Vagina (tissue), 2 donors: ENCODE data around the gene PTPRN2. TPM values are rescaled to one million over a fixed set of nuclear protein-coding genes. Genes with fewer than 3 reads are reported as not detected.

ENCODE experiments used
- DNase-seq, 2 donors: peaks; one replicate each; pipeline ENCODE4 v3.0.0-alpha.2; 2017; ENCODE audit errors: extremely low spot score in 2 of 2
- H3K27ac ChIP-seq: fragments of 200-600 bp; sonication (generic); one replicate; pipeline ENCODE4 v1.5.1; 2019
- H3K27me3 ChIP-seq: fragments of 200-600 bp; sonication (generic); one replicate; pipeline ENCODE4 v1.5.1; 2019
- H3K36me3 ChIP-seq, 2 donors: fragments of 200-600 bp; sonication (generic); one replicate each; pipeline ENCODE4 v1.5.1; 2017 to 2019
- H3K4me1 ChIP-seq: fragments of 200-600 bp; sonication (generic); one replicate; pipeline ENCODE4 v1.5.1; 2019
- H3K4me3 ChIP-seq, 2 donors: fragments of 200-600 bp; sonication (generic); 1 replicate in 1 of 2; 2 replicates in 1 of 2; pipeline ENCODE4 v1.5.1; 2016 to 2019
- H3K9me3 ChIP-seq: fragments of 200-600 bp; sonication (generic); one replicate; pipeline ENCODE4 v1.5.1; 2019
- CTCF ChIP-seq, 3 experiments: fragments of 450-650 bp in 2 of 3; fragments of 200-600 bp in 1 of 3; sonication (generic) in 1 of 3; IDR thresholded peaks; one replicate each; pipeline ENCODE4 v1.5.1; 2017 to 2019; ENCODE audit warnings: antibody characterized with exemption in 3 of 3, mild to moderate bottlenecking in 2 of 3, moderate library complexity in 2 of 3
- POLR2A ChIP-seq, 2 donors: fragments of 450-650 bp; IDR thresholded peaks; one replicate each; pipeline ENCODE4 v1.6.1; 2017; ENCODE audit warnings: antibody characterized with exemption in 2 of 2, mild to moderate bottlenecking in 2 of 2, moderate library complexity in 2 of 2
- POLR2AphosphoS5 ChIP-seq, 2 donors: sonication (generic); formaldehyde crosslinking; IDR thresholded peaks; one replicate each; pipeline ENCODE4 v1.9.0; 2017; ENCODE audit warnings: antibody characterized with exemption in 2 of 2, mild to moderate bottlenecking in 2 of 2, low read depth in 1 of 2; ENCODE audit not compliant: insufficient read depth in 1 of 2
- intact Hi-C: fragments of 100-400 bp; cut with DNase I; formaldehyde crosslinking; loops from one replicate; pipeline ENCODE4 v1.15.1; 2023
- total RNA-seq: library from RNA; depleted of rRNA; stranded (reverse); fragments of >200 nt; gene quantifications from one replicate; pipeline ENCODE4 v1.2.3, GENCODE V29; 2016

PTPRN2 gene
- total RNA-seq, 1 donor from 2014 or later, result 7.4 TPM

- intact Hi-C loops, result no loop called here
- DNase-seq, result no peak
These were observed 848.6 kb downstream of the PTPRN2 start for GRCh38 chr7:157739031-157739430.

GRCh38 chr7:157738066-157738460, 849.6 kb downstream of the PTPRN2 start:
- intact Hi-C loops, result no loop called here
- Histone ChIP-seq H3K4me3 (no peak overlapping the region), H3K36me3 (no peaks in the 10 kb centered on the region), H3K27me3 (no peaks in the 10 kb centered on the region), H3K9me3 (no peaks in the 10 kb centered on the region), H3K27ac (no peak overlapping the region), H3K4me1 (no peaks in the 10 kb centered on the region)
- DNase-seq, result no peak
- TF ChIP-seq POLR2AphosphoS5 (IDR thresholded peaks at IDR 0.05; ENCODE audit: insufficient read depth in 1 of 2, low read depth in 1 of 2) (no peak), CTCF (IDR thresholded peaks at IDR 0.05) (no peak), POLR2A (IDR thresholded peaks at IDR 0.05) (no peak)

More at GRCh38 chr7:157739031-157739430, 848.6 kb downstream of the PTPRN2 start:
- Histone ChIP-seq H3K4me1 (no peaks in the 10 kb centered on the region), H3K9me3 (no peaks in the 10 kb centered on the region), H3K36me3 (no peaks in the 10 kb centered on the region), H3K4me3 (no peak overlapping the region), H3K27me3 (no peaks in the 10 kb centered on the region), H3K27ac (no peak overlapping the region)
- TF ChIP-seq CTCF (IDR thresholded peaks at IDR 0.05) (no peak), POLR2AphosphoS5 (IDR thresholded peaks at IDR 0.05; ENCODE audit: insufficient read depth in 1 of 2, low read depth in 1 of 2) (no peak), POLR2A (IDR thresholded peaks at IDR 0.05) (no peak)

GRCh38 chr7:157737151-157738065, 850.2 kb downstream of the PTPRN2 start:
- Histone ChIP-seq H3K4me1 (no peaks in the 10 kb centered on the region), H3K27ac (no peak overlapping the region), H3K27me3 (no peaks in the 10 kb centered on the region), H3K36me3 (no peaks in the 10 kb centered on the region), H3K9me3 (no peaks in the 10 kb centered on the region), H3K4me3 (no peak overlapping the region)
- DNase-seq, result no peak
- TF ChIP-seq POLR2AphosphoS5 (IDR thresholded peaks at IDR 0.05; ENCODE audit: insufficient read depth in 1 of 2, low read depth in 1 of 2), result no peak
- TF ChIP-seq POLR2A (IDR thresholded peaks at IDR 0.05), result no peak
- no peak for TF ChIP-seq CTCF (IDR thresholded peaks at IDR 0.05)
- intact Hi-C loops, result no loop called here

- Histone ChIP-seq H3K4me1 (no peaks in the 10 kb centered on the region), H3K9me3 (no peaks in the 10 kb centered on the region), H3K27ac (no peak overlapping the region), H3K27me3 (no peaks in the 10 kb centered on the region), H3K4me3 (no peak overlapping the region), H3K36me3 (no peaks in the 10 kb centered on the region)
- intact Hi-C loops, result no loop called here
- no peak for TF ChIP-seq POLR2AphosphoS5 (IDR thresholded peaks at IDR 0.05; ENCODE audit: insufficient read depth in 1 of 2, low read depth in 1 of 2)
- TF ChIP-seq POLR2A (IDR thresholded peaks at IDR 0.05), result no peak
- no peak for TF ChIP-seq CTCF (IDR thresholded peaks at IDR 0.05)
- DNase-seq, result no peak
These were observed 851.3 kb downstream of the PTPRN2 start for GRCh38 chr7:157736341-157736740.

GRCh38 chr7:157735826-157736225, 851.8 kb downstream of the PTPRN2 start:
- Histone ChIP-seq H3K36me3 (no peaks in the 10 kb centered on the region), H3K9me3 (no peaks in the 10 kb centered on the region), H3K4me1 (no peaks in the 10 kb centered on the region), H3K27me3 (no peaks in the 10 kb centered on the region), H3K27ac (no peak overlapping the region), H3K4me3 (no peak overlapping the region)
- intact Hi-C loops, result no loop called here
- no peak for DNase-seq
- TF ChIP-seq CTCF (IDR thresholded peaks at IDR 0.05) (no peak), POLR2AphosphoS5 (IDR thresholded peaks at IDR 0.05; ENCODE audit: insufficient read depth in 1 of 2, low read depth in 1 of 2) (no peak), POLR2A (IDR thresholded peaks at IDR 0.05) (no peak)
